Neural cell (in vitro differentiated cells): ENCODE results near the gene KCNQ5. TPM values are rescaled to one million over a fixed set of nuclear protein-coding genes. Genes with fewer than 3 reads are reported as not detected.

Experiments
- H2AFZ ChIP-seq: fragments of 200-600, 300-800 bp; sonication (generic), shearing (Covaris generic); 2 replicates; pipeline ENCODE4 v1.6.0; 2014; ENCODE audit warnings: low read depth, mild to moderate bottlenecking, antibody characterized with exemption, low read length, moderate library complexity
- H3F3A ChIP-seq: fragments of 200-600 bp; shearing (Covaris generic); 2 replicates; pipeline ENCODE4 v1.6.1; 2016; ENCODE audit warnings: mild to moderate bottlenecking, moderate library complexity, mixed read lengths, antibody characterized with exemption, low read length; ENCODE audit not compliant: insufficient read depth, poor library complexity, severe bottlenecking
- H3K27ac ChIP-seq: fragments of 200-600, 300-800 bp; sonication (generic), shearing (Covaris generic); 2 replicates; pipeline ENCODE4 v1.5.1; 2014; ENCODE audit warnings: mild to moderate bottlenecking, low read length, moderate library complexity
- H3K27me3 ChIP-seq: fragments of 300-800, 200-600 bp; sonication (generic), shearing (Covaris generic); 2 replicates; pipeline ENCODE4 v1.6.0; 2014; ENCODE audit warnings: mild to moderate bottlenecking, low read depth, low read length, moderate library complexity; ENCODE audit not compliant: insufficient read depth
- H3K36me3 ChIP-seq: fragments of 300-800, 200-600 bp; sonication (generic), shearing (Covaris generic); 2 replicates; pipeline ENCODE4 v1.5.1; 2014; ENCODE audit warnings: mild to moderate bottlenecking, antibody characterized with exemption, low read length, moderate library complexity; ENCODE audit not compliant: insufficient read depth
- H3K4me2 ChIP-seq: fragments of 300-800, 200-600 bp; sonication (generic), shearing (Covaris generic); 2 replicates; pipeline ENCODE4 v1.6.0; 2014; ENCODE audit warnings: mild to moderate bottlenecking, low read length
- H3K4me3 ChIP-seq: fragments of 300-800, 200-600 bp; sonication (generic), shearing (Covaris generic); 2 replicates; pipeline ENCODE4 v1.5.1; 2014; ENCODE audit warnings: mild to moderate bottlenecking, low read length, moderate library complexity
- H3K79me2 ChIP-seq: fragments of 200-600 bp; shearing (Covaris generic); replicated peaks from 2 replicates; pipeline ENCODE4 v1.6.0; 2014; ENCODE audit warnings: mild to moderate bottlenecking, low read length, moderate library complexity; ENCODE audit not compliant: insufficient read depth
- H3K9ac ChIP-seq: fragments of 300-800, 200-600 bp; sonication (generic), shearing (Covaris generic); 2 replicates; pipeline ENCODE4 v1.6.1; 2016; ENCODE audit warnings: mild to moderate bottlenecking, low read length, mixed read lengths
- H3K9me2 ChIP-seq: fragments of 200-600 bp; shearing (Covaris generic); 2 replicates; pipeline ENCODE4 v1.6.1; 2016; ENCODE audit warnings: mild to moderate bottlenecking, low read length, mixed read lengths; ENCODE audit not compliant: insufficient read depth
- H3K9me3 ChIP-seq: fragments of 200-600, 300-800 bp; sonication (generic), shearing (Covaris generic); 2 replicates; pipeline ENCODE4 v1.6.1; 2016; ENCODE audit warnings: mild to moderate bottlenecking, mixed run types, low read length, moderate library complexity, mixed read lengths
- H4K20me1 ChIP-seq: fragments of 200-600 bp; shearing (Covaris generic); 2 replicates; pipeline ENCODE4 v1.6.1; 2016; ENCODE audit warnings: mild to moderate bottlenecking, mixed run types; ENCODE audit not compliant: insufficient read depth
- EP300 ChIP-seq: fragments of 450-650 bp; conservative IDR thresholded peaks from 2 replicates; pipeline ENCODE4 v1.6.1; 2014; ENCODE audit warnings: antibody characterized with exemption, mild to moderate bottlenecking, moderate library complexity; ENCODE audit not compliant: poor library complexity, severe bottlenecking
- EZH2 ChIP-seq: fragments of 200-600, 300-800 bp; shearing (Covaris generic), sonication (generic); IDR thresholded peaks from 2 replicates; pipeline ENCODE4 v1.6.1; 2014; ENCODE audit warnings: antibody characterized with exemption, low read length, borderline replicate concordance, mild to moderate bottlenecking; ENCODE audit not compliant: insufficient read depth, poor library complexity, severe bottlenecking
- MXI1 ChIP-seq: fragments of 450-650 bp; conservative IDR thresholded peaks from 2 replicates; pipeline ENCODE4 v1.6.1; 2014; ENCODE audit warnings: antibody characterized with exemption, mild to moderate bottlenecking; ENCODE audit not compliant: poor library complexity, severe bottlenecking
- POLR2AphosphoS5 ChIP-seq: IDR thresholded peaks from 2 replicates; pipeline ENCODE4 v1.6.1; 2012
- RAD21 ChIP-seq: fragments of 450-650 bp; conservative IDR thresholded peaks from 2 replicates; pipeline ENCODE4 v1.6.1; 2014; ENCODE audit warnings: antibody characterized with exemption, mild to moderate bottlenecking, moderate library complexity
- REST ChIP-seq: IDR thresholded peaks from 2 replicates; pipeline ENCODE4 v1.6.1; 2012; ENCODE audit warnings: borderline replicate concordance
- SMC3 ChIP-seq: fragments of 450-650 bp; conservative IDR thresholded peaks from 2 replicates; pipeline ENCODE4 v1.6.1; 2014; ENCODE audit warnings: antibody characterized with exemption, mild to moderate bottlenecking, moderate library complexity; ENCODE audit not compliant: poor library complexity
- TAF1 ChIP-seq: IDR thresholded peaks from 2 replicates; pipeline ENCODE4 v1.6.1; 2012; ENCODE audit warnings: low read depth
- polyA plus RNA-seq: library from polyadenylated mRNA; depleted of rRNA; stranded (reverse); fragments of >200 nt; gene quantifications from 2 replicates; pipeline ENCODE4 v1.2.3, GENCODE V29; 2014
- TF ChIP-seq, protein P1 (sequence below): fragments of 450-650 bp; IDR thresholded peaks from 2 replicates; pipeline ENCODE4 v1.5.1; 2014; ENCODE audit warnings: antibody characterized with exemption, mild to moderate bottlenecking, moderate library complexity; ENCODE audit not compliant: poor library complexity, severe bottlenecking

The KCNQ5 gene
- polyA plus RNA-seq, 1 donor from 2014 or later: 0.30 TPM

GRCh38 chr6:72865467-72865866 lies 243.6 kb downstream of the KCNQ5 start:
- no peaks in the 10 kb centered on the region for H3K9me3 ChIP-seq
- no peak overlapping the region for H3K27ac ChIP-seq
- H3K9ac ChIP-seq: no peak overlapping the region
- no peaks in the 10 kb centered on the region for H3K27me3 ChIP-seq
- no peaks in the 10 kb centered on the region for H4K20me1 ChIP-seq
- H3K36me3 ChIP-seq: no peaks in the 10 kb centered on the region
- no peaks in the 10 kb centered on the region for H3F3A ChIP-seq
- TF ChIP-seq MXI1 (no peak), RAD21 (no peak), REST (no peak), EP300 (no peak), SMC3 (no peak), EZH2 (no peak), POLR2AphosphoS5 (no peak), TAF1 (no peak)
- TF ChIP-seq, protein P1, sequence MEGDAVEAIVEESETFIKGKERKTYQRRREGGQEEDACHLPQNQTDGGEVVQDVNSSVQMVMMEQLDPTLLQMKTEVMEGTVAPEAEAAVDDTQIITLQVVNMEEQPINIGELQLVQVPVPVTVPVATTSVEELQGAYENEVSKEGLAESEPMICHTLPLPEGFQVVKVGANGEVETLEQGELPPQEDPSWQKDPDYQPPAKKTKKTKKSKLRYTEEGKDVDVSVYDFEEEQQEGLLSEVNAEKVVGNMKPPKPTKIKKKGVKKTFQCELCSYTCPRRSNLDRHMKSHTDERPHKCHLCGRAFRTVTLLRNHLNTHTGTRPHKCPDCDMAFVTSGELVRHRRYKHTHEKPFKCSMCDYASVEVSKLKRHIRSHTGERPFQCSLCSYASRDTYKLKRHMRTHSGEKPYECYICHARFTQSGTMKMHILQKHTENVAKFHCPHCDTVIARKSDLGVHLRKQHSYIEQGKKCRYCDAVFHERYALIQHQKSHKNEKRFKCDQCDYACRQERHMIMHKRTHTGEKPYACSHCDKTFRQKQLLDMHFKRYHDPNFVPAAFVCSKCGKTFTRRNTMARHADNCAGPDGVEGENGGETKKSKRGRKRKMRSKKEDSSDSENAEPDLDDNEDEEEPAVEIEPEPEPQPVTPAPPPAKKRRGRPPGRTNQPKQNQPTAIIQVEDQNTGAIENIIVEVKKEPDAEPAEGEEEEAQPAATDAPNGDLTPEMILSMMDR: no peak
- no peak overlapping the region for H3K4me3 ChIP-seq
- no peaks in the 10 kb centered on the region for H3K9me2 ChIP-seq
- no peak overlapping the region for H2AFZ ChIP-seq
- H3K79me2 ChIP-seq: no peaks in the 10 kb centered on the region
- no peak overlapping the region for H3K4me2 ChIP-seq

DNA sequence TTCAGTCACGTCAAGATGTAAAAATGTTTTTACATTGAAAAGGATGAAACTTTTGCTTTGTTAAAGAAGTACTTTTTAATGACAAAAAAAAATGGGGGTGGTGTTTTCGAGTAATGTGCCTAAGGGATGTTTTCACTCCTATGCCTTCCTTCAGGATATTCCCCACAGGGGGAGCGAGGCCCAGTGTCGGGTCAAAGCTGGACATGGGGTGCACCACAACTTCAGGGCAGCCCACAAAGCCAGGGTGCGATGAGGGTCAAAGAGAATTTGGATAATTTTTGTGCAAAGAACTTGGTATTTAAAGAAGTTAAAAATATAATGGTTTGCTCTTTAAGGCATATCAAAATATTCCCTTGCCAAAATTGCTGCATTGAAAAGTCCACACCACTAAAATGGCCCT lies 247.8 kb downstream of the KCNQ5 start:
- Histone ChIP-seq H4K20me1 (no peaks in the 10 kb centered on the region), H3K9me2 (no peaks in the 10 kb centered on the region), H3F3A (no peaks in the 10 kb centered on the region), H3K4me3 (no peak overlapping the region), H3K9me3 (no peaks in the 10 kb centered on the region), H3K27me3 (no peaks in the 10 kb centered on the region), H2AFZ (no peak overlapping the region), H3K9ac (no peak overlapping the region), H3K4me2 (no peak overlapping the region), H3K36me3 (no peaks in the 10 kb centered on the region), H3K79me2 (no peaks in the 10 kb centered on the region), H3K27ac (no peak overlapping the region)
- no peak for TF ChIP-seq POLR2AphosphoS5
- no peak for TF ChIP-seq EP300
- TF ChIP-seq REST: no peak
